AG04450 (cell line): ENCODE measurements around the gene RGS7. TPM values are rescaled to one million over a fixed set of nuclear protein-coding genes. Genes with fewer than 3 reads are reported as not detected.
A peak's percentile ranks its signal among the peaks of the same experiment; 100 is the strongest.

ENCODE experiments used
- CTCF ChIA-PET: fragments of 300-600, 350-600 bp; formaldehyde crosslinking; extraction: SDS; loops from one replicate; lab custom pipeline; 2022; ENCODE audit warnings: antibody characterized with exemption, inconsistent platforms; lab: Charles Lee
- POLR2A ChIA-PET: fragments of 350-600 bp; formaldehyde crosslinking; extraction: SDS; loops from one replicate; lab custom pipeline; 2021; ENCODE audit warnings: antibody characterized with exemption, inconsistent platforms; lab: Yijun Ruan, JAX
- DNase-seq: peaks from one replicate; pipeline ENCODE4 v3.0.0-alpha.2; 2011; ENCODE audit warnings: low read depth, low spot score
- H3K27ac ChIP-seq: one replicate; pipeline ENCODE4 v1.5.1; 2012; ENCODE audit warnings: low read depth, low read length, control low read depth
- H3K27me3 ChIP-seq: one replicate; pipeline ENCODE4 v1.6.0; 2012; ENCODE audit warnings: low read length; ENCODE audit not compliant: control insufficient read depth, insufficient read depth
- H3K4me3 ChIP-seq: 2 replicates; pipeline ENCODE4 v1.5.1; 2011; ENCODE audit warnings: mild to moderate bottlenecking, low read depth, low read length, control low read depth
- H3K9me3 ChIP-seq: 2 replicates; pipeline ENCODE4 v1.5.1; 2012; ENCODE audit warnings: low read length; ENCODE audit not compliant: control insufficient read depth, insufficient read depth
- polyA minus RNA-seq: library from RNA; depleted of rRNA, polyadenylated mRNA; stranded (reverse); fragments of >200 nt; gene quantifications from 2 replicates; pipeline ENCODE4 v1.2.3, GENCODE V29; 2011; rRNA and poly(A)+ RNA removed
- polyA plus RNA-seq: library from polyadenylated mRNA; depleted of rRNA; stranded (reverse); fragments of >200 nt; gene quantifications from 2 replicates; pipeline ENCODE4 v1.2.3, GENCODE V29; 2011; rRNA removed
- TF ChIP-seq, protein P1 (sequence below): IDR thresholded peaks from 2 replicates; pipeline ENCODE4 v1.5.1; 2011; ENCODE audit warnings: low read depth, low read length, control low read depth, inconsistent platforms

RGS7 gene
- polyA plus RNA-seq, result 0.24 and 0.29 TPM in 2 replicates
- polyA minus RNA-seq, result 0.32 and 0.35 TPM in 2 replicates

DNA sequence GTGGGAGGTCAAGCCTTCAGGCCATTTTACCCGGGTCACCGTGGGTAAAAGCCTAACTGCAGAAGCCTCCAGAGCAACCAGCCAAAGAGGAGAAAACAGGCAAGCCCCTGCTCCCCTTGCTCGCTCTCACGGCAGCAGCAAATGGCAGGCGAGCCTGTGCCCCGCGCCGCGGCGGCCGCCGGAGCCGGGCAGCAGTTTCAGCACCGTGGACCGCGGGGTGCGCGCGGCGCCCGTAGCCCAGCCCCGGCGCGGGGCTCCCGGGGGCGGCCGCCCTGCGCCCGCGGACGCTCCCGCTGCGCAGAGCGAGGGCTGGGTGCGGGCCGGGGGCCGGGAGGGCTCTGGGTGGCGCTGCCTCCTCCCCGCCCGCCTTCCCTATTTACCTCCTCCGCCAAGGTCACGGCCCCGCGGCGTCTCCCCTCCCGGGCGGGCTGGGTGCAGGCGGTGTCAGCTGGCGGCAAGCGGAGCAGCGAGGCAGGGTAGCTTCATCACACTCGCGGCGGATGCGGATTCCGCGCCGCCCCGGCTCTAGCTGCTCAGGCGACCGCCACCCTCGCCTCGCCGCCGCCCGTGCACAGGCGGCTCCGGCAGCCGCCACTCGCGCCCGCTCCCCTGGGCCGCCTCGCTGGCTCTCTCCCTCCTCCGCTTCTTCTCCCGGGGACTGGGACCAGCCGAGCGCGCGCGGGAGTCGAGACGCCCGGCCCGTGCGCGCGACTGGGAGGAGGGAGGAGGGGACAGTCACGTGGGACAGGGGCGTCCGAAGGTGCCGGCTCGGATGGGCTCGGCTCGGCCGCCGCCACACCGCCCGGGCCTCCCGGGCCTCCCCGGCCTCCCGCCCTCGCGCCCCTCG lies at the start of gene RGS7:
RGS7 (minus strand) TSS at position 687 of the 847 bp plus-strand sequence.
- TF ChIP-seq, protein P1, sequence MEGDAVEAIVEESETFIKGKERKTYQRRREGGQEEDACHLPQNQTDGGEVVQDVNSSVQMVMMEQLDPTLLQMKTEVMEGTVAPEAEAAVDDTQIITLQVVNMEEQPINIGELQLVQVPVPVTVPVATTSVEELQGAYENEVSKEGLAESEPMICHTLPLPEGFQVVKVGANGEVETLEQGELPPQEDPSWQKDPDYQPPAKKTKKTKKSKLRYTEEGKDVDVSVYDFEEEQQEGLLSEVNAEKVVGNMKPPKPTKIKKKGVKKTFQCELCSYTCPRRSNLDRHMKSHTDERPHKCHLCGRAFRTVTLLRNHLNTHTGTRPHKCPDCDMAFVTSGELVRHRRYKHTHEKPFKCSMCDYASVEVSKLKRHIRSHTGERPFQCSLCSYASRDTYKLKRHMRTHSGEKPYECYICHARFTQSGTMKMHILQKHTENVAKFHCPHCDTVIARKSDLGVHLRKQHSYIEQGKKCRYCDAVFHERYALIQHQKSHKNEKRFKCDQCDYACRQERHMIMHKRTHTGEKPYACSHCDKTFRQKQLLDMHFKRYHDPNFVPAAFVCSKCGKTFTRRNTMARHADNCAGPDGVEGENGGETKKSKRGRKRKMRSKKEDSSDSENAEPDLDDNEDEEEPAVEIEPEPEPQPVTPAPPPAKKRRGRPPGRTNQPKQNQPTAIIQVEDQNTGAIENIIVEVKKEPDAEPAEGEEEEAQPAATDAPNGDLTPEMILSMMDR, result no peak
- POLR2A ChIA-PET, result no interaction called here
- no peaks in the 10 kb centered on the region for H3K9me3 ChIP-seq
- H3K4me3 ChIP-seq, result peak within 1 kb of the TSS; percentile 61
- DNase-seq, result peak; percentile 10
- H3K27ac ChIP-seq, result no peak within 1 kb of the TSS
- peaks cover 2% of the 10 kb centered on the region for H3K27me3 ChIP-seq
- CTCF ChIA-PET, result no interaction called here

GRCh38 chr1:241406421-241406820 lies 49.4 kb upstream of the RGS7 start:
- no peak for DNase-seq
- H3K27me3 ChIP-seq, result no peaks in the 10 kb centered on the region
- ChIA-PET POLR2A (no interaction called here), CTCF (no interaction called here)
- no peaks in the 10 kb centered on the region for H3K9me3 ChIP-seq
- TF ChIP-seq, protein P1, result no peak
- H3K4me3 ChIP-seq, result no peak overlapping the region
- no peak overlapping the region for H3K27ac ChIP-seq

DNA sequence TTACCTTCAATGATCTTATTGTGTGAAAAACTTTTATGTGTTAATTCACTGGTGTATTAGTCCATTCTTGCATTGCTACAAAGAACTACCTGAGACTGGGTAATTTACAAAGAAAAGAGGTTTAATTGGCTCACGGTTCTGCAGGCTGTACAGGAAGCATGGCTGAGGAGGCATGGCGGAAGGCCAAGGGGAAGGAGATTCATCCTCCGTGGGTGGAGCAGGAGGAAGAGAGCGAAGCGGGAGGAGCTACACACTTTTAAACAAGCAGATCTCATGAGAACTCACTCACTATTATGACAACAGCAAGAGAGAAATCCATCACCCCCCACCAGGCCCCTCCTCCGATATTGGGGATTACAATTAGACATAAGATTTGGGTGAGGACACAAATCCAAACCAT lies 44.2 kb upstream of the RGS7 start:
- DNase-seq, result no peak
- no peak overlapping the region for H3K27ac ChIP-seq
- no peaks in the 10 kb centered on the region for H3K27me3 ChIP-seq
- TF ChIP-seq, protein P1, result no peak
- CTCF ChIA-PET, result no interaction called here
- POLR2A ChIA-PET, result no interaction called here
- no peaks in the 10 kb centered on the region for H3K9me3 ChIP-seq
- no peak overlapping the region for H3K4me3 ChIP-seq

DNA sequence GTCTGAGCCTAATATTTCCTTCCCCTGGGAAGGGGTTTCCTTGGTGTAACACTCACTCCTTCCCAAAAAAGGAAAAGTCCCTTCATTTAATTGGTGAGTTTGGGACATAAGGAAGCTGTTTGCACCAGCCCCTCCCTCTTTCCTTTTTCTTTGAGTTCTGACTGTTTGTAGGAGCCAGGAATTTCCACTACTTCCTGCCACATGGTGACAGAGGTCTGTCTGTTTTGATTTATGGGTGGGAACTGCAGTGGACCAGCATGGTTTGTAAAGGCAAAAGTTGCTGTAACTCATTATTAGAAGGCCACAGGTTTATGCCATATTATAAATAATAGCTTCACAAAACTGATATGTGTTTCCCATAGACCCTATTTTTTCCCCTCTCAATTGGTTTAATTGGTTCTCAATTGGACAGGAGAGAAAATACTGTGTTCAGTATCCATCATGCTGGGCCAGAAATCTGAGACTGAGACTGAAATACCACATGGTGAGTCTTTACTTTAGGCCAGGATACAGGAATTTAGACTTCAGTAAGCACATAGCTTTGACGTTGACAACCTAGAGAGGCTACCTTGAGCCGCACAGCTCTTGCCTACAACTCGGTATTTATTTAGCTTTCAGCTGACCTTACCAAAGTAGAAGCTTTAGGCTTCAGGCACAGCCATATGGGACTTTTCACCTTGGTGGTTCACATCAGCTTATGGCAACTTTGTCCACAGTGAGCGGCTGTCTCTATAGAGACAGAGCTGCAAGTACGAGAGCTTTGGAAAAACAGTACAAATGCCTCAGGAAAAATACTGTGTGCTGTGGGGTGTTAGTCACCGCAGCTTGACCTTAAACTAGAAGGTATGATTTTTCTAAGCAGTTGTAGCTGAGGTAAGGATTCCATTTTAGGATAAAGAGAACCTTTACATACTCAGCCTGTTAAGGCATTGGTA lies 40.0 kb upstream of the RGS7 start:
- no peak for DNase-seq
- Histone ChIP-seq H3K4me3 (no peak overlapping the region), H3K9me3 (no peaks in the 10 kb centered on the region), H3K27ac (no peak overlapping the region), H3K27me3 (no peaks in the 10 kb centered on the region)
- ChIA-PET POLR2A (no interaction called here), CTCF (no interaction called here)
- TF ChIP-seq, protein P1, result no peak
